ENCODE results near the gene PROSER3. TPM values are rescaled to one million over a fixed set of nuclear protein-coding genes. Genes with fewer than 3 reads are reported as not detected.

Gene PROSER3
- total and polyA plus RNA-seq, 2 experiments from 2014 or later = 16.3 to 28.9 TPM

GRCh38 chr19:35774274-35775045 is 16.5 kb downstream of the PROSER3 start:
- H3K27ac ChIP-seq = no peak overlapping the region
- H3K9me3 ChIP-seq (ENCODE audit: low read depth) = no peaks in the 10 kb centered on the region
- no peaks in the 10 kb centered on the region for H3K36me3 ChIP-seq
- H3K27me3 ChIP-seq = no peaks in the 10 kb centered on the region
- peak overlapping the region; percentile 99 for H3K4me3 ChIP-seq
- DNase-seq (ENCODE audit: low read depth in 1 of 2, low spot score in 1 of 2) = no peak
- H3K4me1 ChIP-seq (ENCODE audit: low read depth) = no peaks in the 10 kb centered on the region
- TF ChIP-seq CTCF (IDR thresholded peaks at IDR 0.05; ENCODE audit: low read depth, low read length) = no peak

GRCh38 chr19:35775046-35775297 is 17.0 kb downstream of the PROSER3 start:
- Histone ChIP-seq H3K36me3 (no peaks in the 10 kb centered on the region), H3K27me3 (no peaks in the 10 kb centered on the region), H3K4me1 (ENCODE audit: low read depth) (no peaks in the 10 kb centered on the region), H3K4me3 (peak overlapping the region; percentile 99), H3K9me3 (ENCODE audit: low read depth) (no peaks in the 10 kb centered on the region), H3K27ac (no peak overlapping the region)
- DNase-seq (ENCODE audit: low read depth in 1 of 2, low spot score in 1 of 2) = no peak
- no peak for TF ChIP-seq CTCF (IDR thresholded peaks at IDR 0.05; ENCODE audit: low read depth, low read length)

- no peaks in the 10 kb centered on the region for H3K9me3 ChIP-seq (ENCODE audit: low read depth)
- no peaks in the 10 kb centered on the region for H3K36me3 ChIP-seq
- peak within 1 kb of the TSS; percentile 99 for H3K4me3 ChIP-seq
- peak; percentile 97 to 100 for DNase-seq (ENCODE audit: low read depth in 1 of 2, low spot score in 1 of 2)
- no peaks in the 10 kb centered on the region for H3K27me3 ChIP-seq
- no peak within 1 kb of the TSS for H3K27ac ChIP-seq
- no peak for TF ChIP-seq CTCF (IDR thresholded peaks at IDR 0.05; ENCODE audit: low read depth, low read length)
- H3K4me1 ChIP-seq (ENCODE audit: low read depth) = no peaks in the 10 kb centered on the region
Observed at GRCh38 chr19:35775298-35776101, 17.5 kb downstream of the PROSER3 start, which contains the start of gene ARHGAP33. Gene ARHGAP33 (plus strand): TSS chr19:35775564. CDS start chr19:35775659, 95 bp downstream.

- no peak overlapping the region for H3K27ac ChIP-seq
- no peaks in the 10 kb centered on the region for H3K27me3 ChIP-seq
- no peaks in the 10 kb centered on the region for H3K36me3 ChIP-seq
- peak overlapping the region; percentile 99 for H3K4me3 ChIP-seq
- H3K4me1 ChIP-seq (ENCODE audit: low read depth) = no peaks in the 10 kb centered on the region
- no peaks in the 10 kb centered on the region for H3K9me3 ChIP-seq (ENCODE audit: low read depth)
- DNase-seq (ENCODE audit: low read depth in 1 of 2, low spot score in 1 of 2) = no peak
- no peak for TF ChIP-seq CTCF (IDR thresholded peaks at IDR 0.05; ENCODE audit: low read depth, low read length)
Observed at GRCh38 chr19:35776102-35776788, 18.3 kb downstream of the PROSER3 start.

- H3K27me3 ChIP-seq = no peaks in the 10 kb centered on the region
- DNase-seq (ENCODE audit: low read depth in 1 of 2, low spot score in 1 of 2) = peak in 1 of 2 donors; percentile 15
- TF ChIP-seq CTCF (IDR thresholded peaks at IDR 0.05; ENCODE audit: low read depth, low read length) = no peak
- H3K4me1 ChIP-seq (ENCODE audit: low read depth) = no peaks in the 10 kb centered on the region
- H3K4me3 ChIP-seq = no peak overlapping the region
- H3K9me3 ChIP-seq (ENCODE audit: low read depth) = no peaks in the 10 kb centered on the region
- no peaks in the 10 kb centered on the region for H3K36me3 ChIP-seq
- H3K27ac ChIP-seq = no peak overlapping the region
Observed at GRCh38 chr19:35777086-35777841, 19.3 kb downstream of the PROSER3 start.
